Esophagus muscularis mucosa (tissue), 4 donors: ENCODE measurements around the gene ZNF334. TPM values are rescaled to one million over a fixed set of nuclear protein-coding genes. Genes with fewer than 3 reads are reported as not detected.

ENCODE experiments used
- DNase-seq: peaks from one replicate; pipeline ENCODE4 v3.0.0-alpha.2; 2017; ENCODE audit errors: extremely low spot score
- H3K27ac ChIP-seq, 4 donors: fragments of 200-600 bp; sonication (generic); replicated peaks in 1 of 4; 1 replicate in 3 of 4; 2 replicates in 1 of 4; pipeline ENCODE4 v1.5.1; 2016 to 2019; ENCODE audit warnings: mild to moderate bottlenecking in 1 of 4
- H3K27me3 ChIP-seq, 4 donors: fragments of 200-600 bp; sonication (generic); one replicate each; pipeline versions ENCODE4 v1.5.1 to v1.6.0; 2016 to 2019
- H3K36me3 ChIP-seq, 4 donors: fragments of 200-600 bp; sonication (generic); one replicate each; pipeline ENCODE4 v1.5.1; 2016 to 2019
- H3K4me1 ChIP-seq, 4 donors: fragments of 200-600 bp; sonication (generic); one replicate each; pipeline ENCODE4 v1.5.1; 2016 to 2019
- H3K4me3 ChIP-seq, 4 donors: fragments of 200-600 bp; sonication (generic); 1 replicate in 2 of 4; 2 replicates in 2 of 4; pipeline ENCODE4 v1.5.1; 2016 to 2019; ENCODE audit warnings: mild to moderate bottlenecking in 4 of 4, moderate library complexity in 1 of 4
- H3K9me3 ChIP-seq, 4 donors: fragments of 200-600 bp; sonication (generic); 1 replicate in 3 of 4; 2 replicates in 1 of 4; pipeline ENCODE4 v1.5.1; 2016 to 2019
- CTCF ChIP-seq, 3 experiments: fragments of 200-600 bp in 2 of 3; fragments of 450-650 bp in 1 of 3; sonication (generic) in 2 of 3; IDR thresholded peaks; one replicate each; pipeline ENCODE4 v1.5.1; 2017 to 2019; ENCODE audit warnings: antibody characterized with exemption in 3 of 3, mild to moderate bottlenecking in 2 of 3, moderate library complexity in 1 of 3
- EP300 ChIP-seq: sonication (generic); formaldehyde crosslinking; IDR thresholded peaks from one replicate; pipeline ENCODE4 v1.6.1; 2017; ENCODE audit warnings: antibody characterized with exemption
- POLR2A ChIP-seq: fragments of 450-650 bp; IDR thresholded peaks from one replicate; pipeline ENCODE4 v1.6.1; 2017; ENCODE audit warnings: antibody characterized with exemption, moderate library complexity, mild to moderate bottlenecking, low read depth
- POLR2AphosphoS5 ChIP-seq, 2 donors: sonication (generic); formaldehyde crosslinking; IDR thresholded peaks; one replicate each; pipeline ENCODE4 v1.6.1; 2017; ENCODE audit warnings: antibody characterized with exemption in 2 of 2
- WGBS: methylation state at CpG from one replicate; pipeline ENCODE4 v1.1.5; 2018; 5-methylcytosine and 5-hydroxymethylcytosine counted together
- intact Hi-C: fragments of 100-400 bp; cut with DNase I; formaldehyde crosslinking; loops from one replicate; pipeline ENCODE4 v1.15.1; 2023
- total RNA-seq, 4 donors: library from RNA; depleted of rRNA; stranded (reverse); fragments of >200 nt; gene quantifications; one replicate each; pipeline versions ENCODE4 v1.1.0 to v1.2.1, GENCODE V29; 2016

The ZNF334 gene
- total RNA-seq, 4 donors from 2014 or later: 0.50 to 2.5 (median 0.95) TPM

- TF ChIP-seq POLR2A (no peak), POLR2AphosphoS5 (IDR thresholded peaks at IDR 0.05) (no peak), CTCF (IDR thresholded peaks at IDR 0.05) (no peak), EP300 (no peak)
- Histone ChIP-seq H3K4me3 (no peak overlapping the region), H3K4me1 (no peaks in the 10 kb centered on the region), H3K27me3 (peaks cover 0 to 37% (median 0%) of the 10 kb centered on the region in 4 donors), H3K36me3 (no peaks in the 10 kb centered on the region), H3K27ac (no peak overlapping the region), H3K9me3 (no peaks in the 10 kb centered on the region)
- 73% methylated on average over 6 of the region's 6 CpGs for WGBS
- DNase-seq: no peak
- intact Hi-C loops: no loop called here
These were observed 33.6 kb upstream of the ZNF334 start for GRCh38 chr20:46546936-46547335.

- DNase-seq: no peak
- Histone ChIP-seq H3K27me3 (peaks cover 0 to 44% (median 0%) of the 10 kb centered on the region in 4 donors), H3K4me3 (no peak overlapping the region), H3K4me1 (no peaks in the 10 kb centered on the region), H3K27ac (no peak overlapping the region), H3K36me3 (no peaks in the 10 kb centered on the region), H3K9me3 (no peaks in the 10 kb centered on the region)
- WGBS: 81% methylated on average over 3 of the region's 3 CpGs
- TF ChIP-seq CTCF (IDR thresholded peaks at IDR 0.05) (no peak), POLR2A (no peak), EP300 (no peak), POLR2AphosphoS5 (IDR thresholded peaks at IDR 0.05) (no peak)
- intact Hi-C loops: no loop called here
These were observed 32.9 kb upstream of the ZNF334 start for GRCh38 chr20:46546298-46546697.

- H3K27me3 ChIP-seq: peaks cover 0 to 44% (median 0%) of the 10 kb centered on the region in 4 donors
- DNase-seq: no peak
- no peaks in the 10 kb centered on the region for H3K9me3 ChIP-seq
- TF ChIP-seq CTCF (IDR thresholded peaks at IDR 0.05) (no peak), POLR2A (no peak), POLR2AphosphoS5 (IDR thresholded peaks at IDR 0.05) (no peak), EP300 (no peak)
- H3K4me3 ChIP-seq: no peak overlapping the region
- H3K4me1 ChIP-seq: no peaks in the 10 kb centered on the region
- H3K36me3 ChIP-seq: no peaks in the 10 kb centered on the region
- no peak overlapping the region for H3K27ac ChIP-seq
- intact Hi-C loops: no loop called here
- WGBS: no CpG with 5 or more reads among the region's 9 CpGs
These were observed 32.4 kb upstream of the ZNF334 start for GRCh38 chr20:46545827-46546138.

GRCh38 chr20:46545077-46545826 is 31.9 kb upstream of the ZNF334 start:
- DNase-seq: no peak
- Histone ChIP-seq H3K27me3 (peaks cover 0 to 44% (median 0%) of the 10 kb centered on the region in 4 donors), H3K36me3 (no peaks in the 10 kb centered on the region), H3K4me1 (no peaks in the 10 kb centered on the region), H3K9me3 (no peaks in the 10 kb centered on the region), H3K4me3 (no peak overlapping the region), H3K27ac (no peak overlapping the region)
- intact Hi-C loops: no loop called here
- TF ChIP-seq CTCF (IDR thresholded peaks at IDR 0.05) (no peak), POLR2A (no peak), EP300 (no peak), POLR2AphosphoS5 (IDR thresholded peaks at IDR 0.05) (no peak)
- 75% methylated on average over 14 of the region's 14 CpGs for WGBS

GRCh38 chr20:46544576-46544975 is 31.2 kb upstream of the ZNF334 start:
- TF ChIP-seq POLR2A (no peak), CTCF (IDR thresholded peaks at IDR 0.05) (no peak), EP300 (no peak), POLR2AphosphoS5 (IDR thresholded peaks at IDR 0.05) (no peak)
- no peak overlapping the region for H3K4me3 ChIP-seq
- no peak overlapping the region for H3K27ac ChIP-seq
- intact Hi-C loops: no loop called here
- 85% methylated on average over 3 of the region's 3 CpGs for WGBS
- no peaks in the 10 kb centered on the region for H3K36me3 ChIP-seq
- H3K27me3 ChIP-seq: peaks cover 0 to 42% (median 0%) of the 10 kb centered on the region in 4 donors
- no peaks in the 10 kb centered on the region for H3K4me1 ChIP-seq
- no peak for DNase-seq
- no peaks in the 10 kb centered on the region for H3K9me3 ChIP-seq
